Stimulated activated CD4-positive, alpha-beta T cell treated with anti-CD3 and anti-CD28 coated beads, Interleukin-12 subunit alpha, Interleukin-12 subunit beta, amount 100 ng/mL, for 4 hours (primary cell): ENCODE measurements around the gene IPO13.

ENCODE experiments used
- DNase-seq: peaks from one replicate; pipeline ENCODE4 v3.0.0-alpha.2; 2020

The IPO13 gene

GRCh38 chr1:43992232-43992995, 45.7 kb downstream of the IPO13 start:
- no peak for DNase-seq

GRCh38 chr1:43993206-43993914, 46.6 kb downstream of the IPO13 start:
- DNase-seq: no peak

DNA sequence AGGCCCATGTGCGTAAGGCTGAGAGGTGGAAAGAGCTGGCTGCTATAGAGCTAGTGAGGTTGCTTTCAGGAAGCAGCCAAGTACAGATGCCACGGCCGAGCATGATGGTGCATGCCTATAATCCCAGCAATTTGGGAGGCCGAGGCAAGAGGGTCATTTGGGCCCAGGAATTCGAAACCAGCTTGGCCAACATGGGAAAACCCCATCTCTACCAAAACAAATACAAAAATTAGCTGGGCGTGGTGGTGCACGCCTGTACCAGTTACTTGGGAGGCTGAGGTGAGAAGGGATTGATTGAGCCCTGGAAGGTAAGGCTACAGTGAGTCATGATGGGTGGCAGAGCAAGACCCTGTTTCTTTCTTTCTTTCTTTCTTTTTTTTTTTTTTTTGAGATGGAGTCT, 47.3 kb downstream of the IPO13 start:
- DNase-seq: no peak

DNA sequence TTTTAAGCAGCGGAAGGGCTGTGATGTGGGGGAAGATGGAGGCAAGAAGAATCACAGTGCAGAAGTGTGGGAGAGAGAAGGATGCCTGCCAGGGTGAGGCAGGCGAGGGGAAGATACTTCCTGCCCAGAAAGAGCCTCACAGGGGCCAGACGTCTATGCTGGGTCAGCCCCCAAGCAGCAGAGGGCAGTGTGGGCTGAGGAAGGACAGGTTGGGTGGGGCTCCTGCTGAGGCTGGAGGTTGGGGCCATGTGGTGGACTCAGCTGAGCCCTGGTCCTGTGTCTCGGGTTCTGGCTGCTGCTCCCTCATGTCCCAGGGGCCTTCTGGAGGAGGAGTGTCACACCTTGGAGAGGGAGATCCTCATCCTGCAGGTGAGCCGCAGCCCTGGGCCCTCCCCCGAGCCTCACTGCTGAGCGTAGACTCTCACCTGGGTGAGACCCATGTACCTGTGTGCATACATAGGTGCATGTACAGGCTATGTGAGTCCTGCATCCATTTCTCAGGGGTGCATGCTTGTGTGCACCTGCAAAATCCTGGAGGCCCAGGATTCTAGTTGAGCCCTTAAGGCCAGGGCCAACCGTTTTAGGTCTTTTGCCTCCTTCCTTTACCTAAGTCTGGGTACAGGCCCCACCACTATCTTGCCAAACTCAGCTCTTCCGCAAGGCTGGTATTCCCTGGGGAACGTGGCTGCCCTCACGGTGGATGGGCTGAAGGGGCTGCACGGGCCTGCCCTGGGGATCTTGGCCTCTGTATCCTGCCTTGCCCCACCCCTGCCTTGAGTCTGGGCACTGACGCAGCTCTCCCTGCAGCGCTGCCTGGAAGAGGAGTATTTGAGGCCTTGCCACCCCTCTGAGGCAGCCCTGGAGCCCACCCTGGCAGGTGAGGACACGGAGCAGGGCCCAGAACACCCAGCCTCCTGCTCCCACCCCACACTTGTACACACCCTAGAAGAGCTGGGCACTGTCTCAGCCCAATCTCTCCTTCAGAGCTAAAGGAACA, 48.3 kb downstream of the IPO13 start:
- no peak for DNase-seq

DNA sequence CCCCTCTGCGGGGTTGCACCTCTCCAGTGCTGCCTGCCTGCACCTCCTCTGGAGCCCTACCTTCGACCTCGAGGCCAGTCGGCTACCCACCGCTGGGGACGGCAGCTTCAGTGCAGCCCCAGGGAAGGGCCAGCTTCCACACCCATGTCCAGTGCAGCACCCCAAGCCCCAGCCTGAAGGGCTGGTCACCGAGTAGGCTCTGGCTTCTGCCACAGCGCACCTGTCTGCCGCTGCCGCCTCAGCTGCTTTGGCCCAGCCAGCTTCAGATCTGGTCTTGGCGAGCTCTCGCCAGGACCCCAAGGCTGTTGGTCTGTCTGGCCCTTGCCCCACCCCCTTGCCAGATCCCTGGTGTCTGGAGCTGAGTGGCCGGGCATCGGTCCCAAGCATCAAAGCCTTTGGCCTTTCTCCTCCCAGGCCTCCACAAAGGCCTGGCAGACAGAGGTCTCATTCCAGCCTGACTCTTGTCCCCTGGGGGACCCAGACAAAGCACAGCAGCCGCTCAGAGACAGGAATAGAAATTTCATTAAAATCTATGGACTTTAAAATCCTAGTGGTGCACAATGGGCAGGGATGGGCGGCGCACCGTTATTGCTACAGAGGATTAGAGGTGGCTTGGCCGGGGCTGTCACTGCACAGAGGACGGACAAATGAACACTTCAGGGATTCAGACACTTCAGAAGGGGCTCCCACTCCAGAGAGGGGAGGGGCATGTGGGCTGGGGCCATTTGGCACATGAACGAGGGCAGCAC, 49.4 kb downstream of the IPO13 start:
- DNase-seq: no peak

DNA sequence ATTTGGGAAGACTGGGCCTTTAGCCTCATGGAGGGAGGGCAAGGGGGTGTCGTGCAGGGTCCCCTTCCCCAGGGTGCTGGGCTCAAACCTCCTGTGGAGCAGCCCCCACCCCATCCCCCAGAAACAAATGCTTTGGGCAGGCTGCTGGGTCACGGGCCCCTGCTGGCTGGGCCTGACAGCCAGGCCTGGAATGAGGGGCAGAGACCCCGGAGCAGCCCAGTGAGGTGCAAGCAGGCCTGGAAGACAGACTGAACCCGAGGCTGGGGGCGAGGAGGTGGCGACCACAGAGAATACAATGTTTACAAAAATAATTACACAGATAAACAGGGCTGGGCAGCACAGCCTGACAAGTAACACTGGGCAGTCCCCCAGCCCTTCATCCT, 50.0 kb downstream of the IPO13 start:
- DNase-seq: no peak

DNA sequence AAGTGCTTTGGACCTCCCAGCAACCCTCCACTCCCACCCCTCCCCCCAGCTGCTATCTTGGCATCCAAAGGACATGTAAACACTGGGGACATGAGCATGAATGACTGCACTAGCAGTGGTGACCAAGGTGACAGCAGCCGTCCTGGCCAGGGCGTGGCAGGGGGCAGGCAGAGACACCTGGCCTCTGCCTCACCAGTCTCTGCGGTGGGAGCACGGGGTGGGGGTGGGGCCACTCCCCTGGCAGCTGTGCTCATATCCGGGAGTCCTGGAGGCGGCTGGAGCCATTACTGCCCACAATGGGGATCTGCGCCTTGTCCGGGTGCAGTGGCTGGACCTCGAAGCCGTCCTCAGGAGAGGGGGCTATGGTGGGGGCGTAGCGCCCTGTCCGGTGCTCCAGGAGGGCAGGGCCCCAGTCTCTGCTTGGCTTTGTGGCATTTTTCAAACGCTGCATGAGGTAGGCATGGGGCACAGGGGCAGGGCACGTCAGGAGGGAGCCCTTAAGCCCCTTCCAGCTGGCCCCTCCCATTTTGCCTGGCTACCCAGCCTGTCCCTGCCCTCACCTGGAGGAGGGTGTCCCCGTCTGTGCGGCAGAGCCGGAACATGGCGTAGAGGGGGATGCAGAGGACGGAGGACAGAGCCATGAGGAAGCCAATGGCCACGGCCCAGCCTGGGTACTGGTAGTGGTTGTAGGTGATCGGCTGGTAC, 50.7 kb downstream of the IPO13 start:
- no peak for DNase-seq

DNA sequence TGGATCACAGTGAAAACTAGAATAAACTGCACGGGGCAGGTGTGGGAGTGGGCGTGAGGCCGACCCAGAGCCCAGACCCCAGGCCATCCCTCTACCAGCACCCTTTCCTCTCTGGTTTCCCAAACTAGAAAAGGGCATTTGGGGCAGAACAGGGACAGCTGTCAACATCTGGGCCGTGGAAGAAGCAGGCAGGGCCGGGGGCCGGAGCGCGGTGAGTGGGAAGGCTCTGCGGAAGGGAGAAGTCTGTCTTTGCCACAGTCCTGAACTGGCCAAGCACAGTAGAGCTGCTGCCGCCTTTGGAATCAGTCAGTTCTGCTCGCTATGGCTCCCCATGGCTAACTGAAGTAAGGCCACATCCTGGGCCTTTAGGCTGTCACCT, 51.2 kb downstream of the IPO13 start:
- DNase-seq: no peak

GRCh38 chr1:43999455-43999854, 52.7 kb downstream of the IPO13 start:
- no peak for DNase-seq

DNA sequence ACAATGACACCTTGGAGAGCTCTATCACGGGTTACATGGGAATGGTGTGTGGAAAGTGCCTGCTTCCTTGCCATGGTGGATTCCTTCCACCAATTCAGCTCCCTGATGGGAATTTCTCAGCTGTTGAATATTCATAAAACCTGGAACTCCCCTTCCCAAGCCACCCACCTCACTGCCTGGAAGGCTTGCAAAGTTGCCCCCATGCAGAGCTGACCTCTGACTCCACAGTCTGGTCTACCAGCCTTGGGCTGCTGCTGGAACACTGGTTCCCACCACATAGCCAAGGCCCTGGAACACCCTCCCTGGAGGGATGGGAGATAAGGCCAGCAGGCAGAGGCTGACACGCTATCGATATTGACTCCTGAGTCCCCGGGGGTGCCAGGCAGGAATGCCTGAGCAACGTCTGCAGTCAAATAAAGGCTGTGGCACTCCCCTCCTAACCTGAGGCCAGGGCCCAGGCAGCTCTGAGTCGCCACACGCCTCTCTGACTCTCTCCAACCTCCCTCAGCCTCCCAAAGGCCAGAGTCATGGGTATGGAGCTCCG, 53.4 kb downstream of the IPO13 start:
- no peak for DNase-seq

- DNase-seq: no peak
These were observed 55.4 kb downstream of the IPO13 start for GRCh38 chr1:44002165-44002564.

- no peak for DNase-seq
These were observed 55.9 kb downstream of the IPO13 start for GRCh38 chr1:44002606-44003157.

GRCh38 chr1:44008259-44008658, 61.5 kb downstream of the IPO13 start:
- no peak for DNase-seq

GRCh38 chr1:44010935-44011471, 64.3 kb downstream of the IPO13 start:
- DNase-seq: no peak

DNA sequence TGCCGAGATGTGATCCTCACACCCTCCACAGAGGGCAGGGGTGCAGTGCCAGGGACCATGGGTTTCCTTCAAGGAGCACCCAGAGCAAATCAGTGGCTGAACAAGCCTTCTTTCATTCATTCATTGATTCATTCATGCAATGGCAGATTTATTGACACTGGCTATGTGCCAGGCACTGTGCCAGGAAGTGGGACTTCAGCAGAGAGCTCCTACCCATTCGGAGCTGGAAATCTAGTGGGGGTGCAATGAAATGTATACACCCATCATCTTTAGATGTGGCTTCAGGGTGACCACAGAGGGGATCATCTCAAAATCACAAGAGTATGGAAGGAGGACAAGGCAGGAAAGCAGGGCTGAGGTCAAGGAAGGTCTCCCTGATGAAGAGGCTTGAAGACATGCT, 65.7 kb downstream of the IPO13 start:
- no peak for DNase-seq

GRCh38 chr1:44012941-44013609, 66.3 kb downstream of the IPO13 start:
- DNase-seq: no peak

DNA sequence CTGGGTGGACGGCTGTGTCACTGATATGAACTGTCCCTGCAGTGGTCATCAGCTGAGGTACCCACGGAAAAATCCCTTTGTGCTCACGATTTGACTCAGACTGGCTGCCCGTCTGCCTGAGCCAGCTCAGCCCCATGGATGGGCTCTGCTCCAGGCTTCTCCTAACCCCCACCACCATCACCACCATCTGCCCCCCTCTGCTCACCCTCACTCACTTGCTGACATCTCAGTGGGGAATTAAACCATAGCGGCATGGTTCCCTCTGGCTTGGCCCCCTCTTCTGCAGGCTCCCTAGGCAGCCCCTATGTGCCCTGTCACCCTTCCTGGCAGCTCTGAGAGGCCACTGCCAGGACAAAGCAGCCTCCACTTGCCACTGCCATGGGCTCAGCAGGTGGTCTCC, 67.2 kb downstream of the IPO13 start:
- DNase-seq: no peak

GRCh38 chr1:44014365-44015104, 67.8 kb downstream of the IPO13 start:
- DNase-seq: no peak

DNA sequence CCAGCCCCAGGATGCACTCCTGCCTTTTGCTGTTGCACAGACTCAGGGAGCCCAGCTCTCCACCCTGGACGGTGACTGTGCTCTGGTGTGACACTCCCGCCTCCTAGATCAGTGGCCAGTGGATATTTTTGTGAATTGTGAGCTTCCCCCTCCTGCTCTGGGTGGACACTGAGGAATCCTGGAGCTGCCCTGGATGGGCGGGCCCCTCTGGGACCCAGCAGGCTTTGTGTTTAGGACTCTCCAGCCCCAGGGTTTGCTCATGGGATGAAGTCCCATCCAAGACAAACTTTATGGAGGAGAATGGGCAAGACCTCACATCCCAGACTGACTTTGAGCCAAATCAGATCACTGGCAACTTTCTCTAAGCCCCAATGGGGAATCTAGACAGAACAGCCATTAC, 68.5 kb downstream of the IPO13 start:
- no peak for DNase-seq
